ENCODE results near the gene PCDH9. TPM values are rescaled to one million over a fixed set of nuclear protein-coding genes. Genes with fewer than 3 reads are reported as not detected.

Gene PCDH9
- total RNA-seq, 1 experiment from 2014 or later: 4.2 TPM

GRCh38 chr13:66972659-66973058 lies 257.5 kb downstream of the PCDH9 start:
- H3K27ac ChIP-seq (ENCODE audit: low read length): no peak overlapping the region
- in situ Hi-C loops (cut with HindIII; ENCODE audit: low pct_unique_long_range_greater_than_20kb, low sequenced_read_pairs): no loop called here
- BruUV-seq (replicated peaks): no TSS peak
- H3K4me3 ChIP-seq (ENCODE audit: low read depth in 2 of 2, low read length in 2 of 2): no peak overlapping the region
- ChIA-PET POLR2A (no interaction called here), CTCF (no interaction called here)
- no peaks in the 10 kb centered on the region for H3K9me3 ChIP-seq (ENCODE audit: control insufficient read depth, insufficient read depth, low read depth, low read length)
- no peaks in the 10 kb centered on the region for H3K36me3 ChIP-seq (ENCODE audit: control insufficient read depth, insufficient read depth, low read length)
- ATAC-seq: no peak
- intact Hi-C loops (cut with micrococcal nuclease; ENCODE audit: unreplicated experiment): no loop called here
- H3K27me3 ChIP-seq (ENCODE audit: control insufficient read depth, insufficient read depth, low read length): no peaks in the 10 kb centered on the region
- H3K4me1 ChIP-seq (ENCODE audit: control insufficient read depth, insufficient read depth, low read length): no peaks in the 10 kb centered on the region
- DNase-seq (ENCODE audit: low read depth, low spot score): no peak
- no peak for TF ChIP-seq SIN3A (IDR thresholded peaks at IDR 0.05; ENCODE audit: borderline replicate concordance, insufficient read depth, low read depth, low read length)
- TF ChIP-seq TCF7L2 (IDR thresholded peaks at IDR 0.05; ENCODE audit: low read depth, low read length): no peak

- TF ChIP-seq SIN3A (IDR thresholded peaks at IDR 0.05; ENCODE audit: borderline replicate concordance, insufficient read depth, low read depth, low read length): no peak
- no peak for TF ChIP-seq POLR2AphosphoS5 (IDR thresholded peaks at IDR 0.05; ENCODE audit: low read depth, low read length)
- TF ChIP-seq CTCF (IDR thresholded peaks at IDR 0.05): no peak
- TF ChIP-seq REST (IDR thresholded peaks at IDR 0.05; ENCODE audit: insufficient read depth in 1 of 2, low read depth in 2 of 2, low read length in 1 of 2): no peak
- TF ChIP-seq TCF7L2 (IDR thresholded peaks at IDR 0.05; ENCODE audit: low read depth, low read length): no peak
- no peaks in the 10 kb centered on the region for H3K36me3 ChIP-seq (ENCODE audit: control insufficient read depth, insufficient read depth, low read length)
- H3K27me3 ChIP-seq (ENCODE audit: control insufficient read depth, insufficient read depth, low read length): no peaks in the 10 kb centered on the region
- POLR2A ChIA-PET: no interaction called here
- no peaks in the 10 kb centered on the region for H3K9me3 ChIP-seq (ENCODE audit: control insufficient read depth, insufficient read depth, low read depth, low read length)
- no peak overlapping the region for H3K27ac ChIP-seq (ENCODE audit: low read length)
- no TSS peak for BruUV-seq (replicated peaks)
- intact Hi-C loops (cut with micrococcal nuclease; ENCODE audit: unreplicated experiment): no loop called here
- in situ Hi-C loops (cut with HindIII; ENCODE audit: low pct_unique_long_range_greater_than_20kb, low sequenced_read_pairs): no loop called here
- no peak overlapping the region for H3K4me3 ChIP-seq (ENCODE audit: low read depth in 2 of 2, low read length in 2 of 2)
- H3K4me1 ChIP-seq (ENCODE audit: control insufficient read depth, insufficient read depth, low read length): no peaks in the 10 kb centered on the region
- ATAC-seq (no peak), DNase-seq (ENCODE audit: low read depth, low spot score) (no peak)
- CTCF ChIA-PET: no interaction called here
These were observed 259.1 kb downstream of the PCDH9 start for GRCh38 chr13:66971004-66971403.

GRCh38 chr13:66969291-66969690 lies 260.8 kb downstream of the PCDH9 start:
- in situ Hi-C loops (cut with HindIII; ENCODE audit: low pct_unique_long_range_greater_than_20kb, low sequenced_read_pairs) (no loop called here), intact Hi-C loops (cut with micrococcal nuclease; ENCODE audit: unreplicated experiment) (no loop called here)
- Histone ChIP-seq H3K27me3 (ENCODE audit: control insufficient read depth, insufficient read depth, low read length) (no peaks in the 10 kb centered on the region), H3K36me3 (ENCODE audit: control insufficient read depth, insufficient read depth, low read length) (no peaks in the 10 kb centered on the region), H3K27ac (ENCODE audit: low read length) (no peak overlapping the region), H3K9me3 (ENCODE audit: control insufficient read depth, insufficient read depth, low read depth, low read length) (no peaks in the 10 kb centered on the region), H3K4me1 (ENCODE audit: control insufficient read depth, insufficient read depth, low read length) (no peaks in the 10 kb centered on the region), H3K4me3 (ENCODE audit: low read depth in 2 of 2, low read length in 2 of 2) (no peak overlapping the region)
- DNase-seq (ENCODE audit: low read depth, low spot score) (no peak), ATAC-seq (no peak)
- TF ChIP-seq CTCF (IDR thresholded peaks at IDR 0.05) (no peak), REST (IDR thresholded peaks at IDR 0.05; ENCODE audit: insufficient read depth in 1 of 2, low read depth in 2 of 2, low read length in 1 of 2) (no peak), TCF7L2 (IDR thresholded peaks at IDR 0.05; ENCODE audit: low read depth, low read length) (no peak), POLR2AphosphoS5 (IDR thresholded peaks at IDR 0.05; ENCODE audit: low read depth, low read length) (no peak), SIN3A (IDR thresholded peaks at IDR 0.05; ENCODE audit: borderline replicate concordance, insufficient read depth, low read depth, low read length) (no peak)
- CTCF ChIA-PET: no interaction called here
- POLR2A ChIA-PET: no interaction called here
- BruUV-seq (replicated peaks): no TSS peak
